Neural progenitor cell (in vitro differentiated cells): ENCODE data around the gene IFNAR1.

ENCODE experiments used
- CTCF ChIP-seq: fragments of 200-600 bp; sonication (generic); IDR thresholded peaks from 2 replicates; pipeline ENCODE4 v1.5.1; 2017; ENCODE audit warnings: antibody characterized with exemption, mild to moderate bottlenecking
- EZH2 ChIP-seq: fragments of 200-600 bp; sonication (generic); IDR thresholded peaks from 2 replicates; pipeline ENCODE4 v1.6.1; 2017; ENCODE audit warnings: antibody characterized with exemption, mild to moderate bottlenecking, moderate library complexity
- EZH2phosphoT487 ChIP-seq: fragments of 200-600 bp; sonication (generic); IDR thresholded peaks from 2 replicates; pipeline ENCODE4 v1.6.1; 2017; ENCODE audit warnings: antibody characterized with exemption

GRCh38 chr21:33393348-33393747 is 68.6 kb downstream of the IFNAR1 start:
- no peak for TF ChIP-seq CTCF
- TF ChIP-seq EZH2 = no peak
- TF ChIP-seq EZH2phosphoT487 = no peak
